Measurements from ENCODE around the gene RREB1.
"Not testable (repeated sequence)": the region's sequence is repeated elsewhere in the genome, so short reads cannot be mapped to it uniquely, and the experiment has no call there.

RREB1 gene

GRCh38 chr6:7270320-7271204 is 162.8 kb downstream of the RREB1 start:
- H3K9me3 ChIP-seq, result no peaks in the 10 kb centered on the region
- H3K36me3 ChIP-seq (replicated peaks), result no peaks in the 10 kb centered on the region
- H3K27me3 ChIP-seq (ENCODE audit: low read depth), result no peaks in the 10 kb centered on the region
- in situ Hi-C loops (cut with MboI; ENCODE audit: low sequenced_read_pairs), result loop anchor here (10.0 kb wide), 1 partner anchor 344 kb away; no protein-coding TSS in a partner anchor
- H3K4me1 ChIP-seq, result no peaks in the 10 kb centered on the region
- no peak overlapping the region for H3K4me3 ChIP-seq
- DNase-seq (ENCODE audit: low spot score in 2 of 2), result no peak

- H3K36me3 ChIP-seq (replicated peaks), result no peaks in the 10 kb centered on the region
- no peak overlapping the region for H3K4me3 ChIP-seq
- no peaks in the 10 kb centered on the region for H3K9me3 ChIP-seq
- H3K27me3 ChIP-seq (ENCODE audit: low read depth), result no peaks in the 10 kb centered on the region
- DNase-seq (ENCODE audit: low spot score in 2 of 2), result no peak
- in situ Hi-C loops (cut with MboI; ENCODE audit: low sequenced_read_pairs), result loop anchor here (10.0 kb wide), 1 partner anchor 344 kb away; no protein-coding TSS in a partner anchor
- H3K4me1 ChIP-seq, result no peaks in the 10 kb centered on the region
These were observed 163.4 kb downstream of the RREB1 start for GRCh38 chr6:7271205-7271534.

GRCh38 chr6:7273709-7274108 is 165.9 kb downstream of the RREB1 start:
- no peaks in the 10 kb centered on the region for H3K36me3 ChIP-seq (replicated peaks)
- no peaks in the 10 kb centered on the region for H3K27me3 ChIP-seq (ENCODE audit: low read depth)
- no peaks in the 10 kb centered on the region for H3K4me1 ChIP-seq
- DNase-seq (ENCODE audit: low spot score in 2 of 2), result no peak
- no peak overlapping the region for H3K4me3 ChIP-seq
- in situ Hi-C loops (cut with MboI; ENCODE audit: low sequenced_read_pairs), result loop anchor here (10.0 kb wide), 1 partner anchor 341 kb away; no protein-coding TSS in a partner anchor
- no peaks in the 10 kb centered on the region for H3K9me3 ChIP-seq

- H3K27me3 ChIP-seq (ENCODE audit: low read depth); H3K9me3 ChIP-seq; H3K4me1 ChIP-seq; H3K36me3 ChIP-seq (replicated peaks); DNase-seq (ENCODE audit: low spot score in 2 of 2); H3K4me3 ChIP-seq: not testable (repeated sequence)
- in situ Hi-C loops (cut with MboI; ENCODE audit: low sequenced_read_pairs), result loop anchor here (10.0 kb wide), 1 partner anchor 340 kb away; no protein-coding TSS in a partner anchor
These were observed 166.8 kb downstream of the RREB1 start for GRCh38 chr6:7274525-7274924.

GRCh38 chr6:7276199-7276524 is 168.4 kb downstream of the RREB1 start:
- H3K4me3 ChIP-seq, result no peak overlapping the region
- no peaks in the 10 kb centered on the region for H3K27me3 ChIP-seq (ENCODE audit: low read depth)
- no peak for DNase-seq (ENCODE audit: low spot score in 2 of 2)
- H3K36me3 ChIP-seq (replicated peaks), result no peaks in the 10 kb centered on the region
- H3K4me1 ChIP-seq, result no peaks in the 10 kb centered on the region
- in situ Hi-C loops (cut with MboI; ENCODE audit: low sequenced_read_pairs), result loop anchor here (10.0 to 25.0 kb wide), 2 partner anchors 339 to 611 kb away; no protein-coding TSS in a partner anchor
- no peaks in the 10 kb centered on the region for H3K9me3 ChIP-seq

- no peak overlapping the region for H3K4me3 ChIP-seq
- no peaks in the 10 kb centered on the region for H3K27me3 ChIP-seq (ENCODE audit: low read depth)
- no peaks in the 10 kb centered on the region for H3K4me1 ChIP-seq
- H3K9me3 ChIP-seq, result no peaks in the 10 kb centered on the region
- no peak for DNase-seq (ENCODE audit: low spot score in 2 of 2)
- peaks cover 4% of the 10 kb centered on the region for H3K36me3 ChIP-seq (replicated peaks)
- in situ Hi-C loops (cut with MboI; ENCODE audit: low sequenced_read_pairs), result loop anchor here (25.0 kb wide), 1 partner anchor 605 kb away; no protein-coding TSS in a partner anchor
These were observed 174.5 kb downstream of the RREB1 start for GRCh38 chr6:7282097-7282906.

GRCh38 chr6:7283676-7284075 is 175.9 kb downstream of the RREB1 start:
- no peak overlapping the region for H3K4me3 ChIP-seq
- no peaks in the 10 kb centered on the region for H3K9me3 ChIP-seq
- H3K4me1 ChIP-seq, result no peaks in the 10 kb centered on the region
- DNase-seq (ENCODE audit: low spot score in 2 of 2), result no peak
- H3K27me3 ChIP-seq (ENCODE audit: low read depth), result no peaks in the 10 kb centered on the region
- in situ Hi-C loops (cut with MboI; ENCODE audit: low sequenced_read_pairs), result loop anchor here (25.0 kb wide), 1 partner anchor 604 kb away; no protein-coding TSS in a partner anchor
- peaks cover 16% of the 10 kb centered on the region for H3K36me3 ChIP-seq (replicated peaks)

- peaks cover 33% of the 10 kb centered on the region for H3K36me3 ChIP-seq (replicated peaks)
- H3K4me3 ChIP-seq, result no peak overlapping the region
- in situ Hi-C loops (cut with MboI; ENCODE audit: low sequenced_read_pairs), result loop anchor here (25.0 kb wide), 1 partner anchor 602 kb away; no protein-coding TSS in a partner anchor
- H3K4me1 ChIP-seq, result no peaks in the 10 kb centered on the region
- H3K27me3 ChIP-seq (ENCODE audit: low read depth), result no peaks in the 10 kb centered on the region
- H3K9me3 ChIP-seq, result no peaks in the 10 kb centered on the region
- DNase-seq (ENCODE audit: low spot score in 2 of 2), result no peak
These were observed 177.7 kb downstream of the RREB1 start for GRCh38 chr6:7285416-7285815.

- H3K4me1 ChIP-seq, result no peaks in the 10 kb centered on the region
- peaks cover 56% of the 10 kb centered on the region for H3K36me3 ChIP-seq (replicated peaks)
- in situ Hi-C loops (cut with MboI; ENCODE audit: low sequenced_read_pairs), result loop anchor here (25.0 kb wide), 1 partner anchor 597 kb away; no protein-coding TSS in a partner anchor
- H3K4me3 ChIP-seq, result no peak overlapping the region
- H3K9me3 ChIP-seq, result no peaks in the 10 kb centered on the region
- no peaks in the 10 kb centered on the region for H3K27me3 ChIP-seq (ENCODE audit: low read depth)
- no peak for DNase-seq (ENCODE audit: low spot score in 2 of 2)
These were observed 182.3 kb downstream of the RREB1 start for GRCh38 chr6:7290079-7290478.

- in situ Hi-C loops (cut with MboI; ENCODE audit: low sequenced_read_pairs), result loop anchor here (25.0 kb wide), 1 partner anchor 595 kb away; no protein-coding TSS in a partner anchor
- H3K9me3 ChIP-seq, result no peaks in the 10 kb centered on the region
- no peaks in the 10 kb centered on the region for H3K27me3 ChIP-seq (ENCODE audit: low read depth)
- H3K36me3 ChIP-seq (replicated peaks), result peaks cover 71% of the 10 kb centered on the region
- no peaks in the 10 kb centered on the region for H3K4me1 ChIP-seq
- DNase-seq (ENCODE audit: low spot score in 2 of 2), result no peak
- H3K4me3 ChIP-seq, result no peak overlapping the region
These were observed 185.0 kb downstream of the RREB1 start for GRCh38 chr6:7292596-7293255.

- Histone ChIP-seq H3K27me3 (ENCODE audit: low read depth) (no peaks in the 10 kb centered on the region), H3K4me1 (no peaks in the 10 kb centered on the region), H3K9me3 (no peaks in the 10 kb centered on the region), H3K4me3 (no peak overlapping the region), H3K36me3 (replicated peaks) (peaks cover 73% of the 10 kb centered on the region)
- no peak for DNase-seq (ENCODE audit: low spot score in 2 of 2)
- in situ Hi-C loops (cut with MboI; ENCODE audit: low sequenced_read_pairs), result loop anchor here (25.0 kb wide), 1 partner anchor 591 kb away; no protein-coding TSS in a partner anchor
These were observed 188.2 kb downstream of the RREB1 start for GRCh38 chr6:7295916-7296315.

GRCh38 chr6:7296602-7297001 is 188.8 kb downstream of the RREB1 start:
- H3K36me3 ChIP-seq (replicated peaks), result peaks cover 79% of the 10 kb centered on the region
- H3K4me3 ChIP-seq, result no peak overlapping the region
- H3K9me3 ChIP-seq, result no peaks in the 10 kb centered on the region
- DNase-seq (ENCODE audit: low spot score in 2 of 2), result no peak
- in situ Hi-C loops (cut with MboI; ENCODE audit: low sequenced_read_pairs), result loop anchor here (25.0 kb wide), 1 partner anchor 591 kb away; no protein-coding TSS in a partner anchor
- H3K27me3 ChIP-seq (ENCODE audit: low read depth), result no peaks in the 10 kb centered on the region
- no peaks in the 10 kb centered on the region for H3K4me1 ChIP-seq

- H3K9me3 ChIP-seq, result no peaks in the 10 kb centered on the region
- DNase-seq (ENCODE audit: low spot score in 2 of 2), result no peak
- H3K4me3 ChIP-seq, result no peak overlapping the region
- no peaks in the 10 kb centered on the region for H3K4me1 ChIP-seq
- H3K36me3 ChIP-seq (replicated peaks), result peaks cover 86% of the 10 kb centered on the region
- H3K27me3 ChIP-seq (ENCODE audit: low read depth), result no peaks in the 10 kb centered on the region
- in situ Hi-C loops (cut with MboI; ENCODE audit: low sequenced_read_pairs), result loop anchor here (25.0 kb wide), 1 partner anchor 589 kb away; no protein-coding TSS in a partner anchor
These were observed 190.4 kb downstream of the RREB1 start for GRCh38 chr6:7298113-7298512.

Data from HAP-1 (cell line).